Measurements from ENCODE around the gene PSMD8.

DNA sequence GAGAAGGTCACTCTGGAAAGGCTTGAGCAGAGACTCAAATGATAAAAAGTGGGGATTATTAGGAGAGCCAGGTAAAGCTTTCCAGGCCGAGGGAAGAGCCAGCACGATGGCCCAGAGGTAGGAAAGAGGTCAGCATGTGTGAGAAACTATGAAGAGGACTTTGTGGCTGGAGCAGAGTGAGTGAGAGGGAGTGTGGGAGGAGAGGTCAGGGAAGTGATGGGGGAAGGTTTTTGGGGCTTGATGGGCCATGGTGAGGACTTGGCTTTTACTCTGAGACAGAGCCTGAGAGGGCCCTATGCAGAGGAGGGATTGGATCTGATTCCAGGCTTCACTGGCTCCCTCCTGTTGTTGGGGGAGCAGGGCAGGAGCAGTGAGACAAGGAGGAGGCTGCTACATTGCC, 33.4 kb upstream of the PSMD8 start:
- TF ChIP-seq, protein P1, sequence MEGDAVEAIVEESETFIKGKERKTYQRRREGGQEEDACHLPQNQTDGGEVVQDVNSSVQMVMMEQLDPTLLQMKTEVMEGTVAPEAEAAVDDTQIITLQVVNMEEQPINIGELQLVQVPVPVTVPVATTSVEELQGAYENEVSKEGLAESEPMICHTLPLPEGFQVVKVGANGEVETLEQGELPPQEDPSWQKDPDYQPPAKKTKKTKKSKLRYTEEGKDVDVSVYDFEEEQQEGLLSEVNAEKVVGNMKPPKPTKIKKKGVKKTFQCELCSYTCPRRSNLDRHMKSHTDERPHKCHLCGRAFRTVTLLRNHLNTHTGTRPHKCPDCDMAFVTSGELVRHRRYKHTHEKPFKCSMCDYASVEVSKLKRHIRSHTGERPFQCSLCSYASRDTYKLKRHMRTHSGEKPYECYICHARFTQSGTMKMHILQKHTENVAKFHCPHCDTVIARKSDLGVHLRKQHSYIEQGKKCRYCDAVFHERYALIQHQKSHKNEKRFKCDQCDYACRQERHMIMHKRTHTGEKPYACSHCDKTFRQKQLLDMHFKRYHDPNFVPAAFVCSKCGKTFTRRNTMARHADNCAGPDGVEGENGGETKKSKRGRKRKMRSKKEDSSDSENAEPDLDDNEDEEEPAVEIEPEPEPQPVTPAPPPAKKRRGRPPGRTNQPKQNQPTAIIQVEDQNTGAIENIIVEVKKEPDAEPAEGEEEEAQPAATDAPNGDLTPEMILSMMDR (IDR thresholded peaks at IDR 0.05 in 4 of 5, conservative IDR thresholded peaks at IDR 0.05 in 1 of 5): no peak
- no peak for TF ChIP-seq POLR2A (IDR thresholded peaks at IDR 0.05)
